ENCODE measurements around the gene ZCCHC3.

DNA sequence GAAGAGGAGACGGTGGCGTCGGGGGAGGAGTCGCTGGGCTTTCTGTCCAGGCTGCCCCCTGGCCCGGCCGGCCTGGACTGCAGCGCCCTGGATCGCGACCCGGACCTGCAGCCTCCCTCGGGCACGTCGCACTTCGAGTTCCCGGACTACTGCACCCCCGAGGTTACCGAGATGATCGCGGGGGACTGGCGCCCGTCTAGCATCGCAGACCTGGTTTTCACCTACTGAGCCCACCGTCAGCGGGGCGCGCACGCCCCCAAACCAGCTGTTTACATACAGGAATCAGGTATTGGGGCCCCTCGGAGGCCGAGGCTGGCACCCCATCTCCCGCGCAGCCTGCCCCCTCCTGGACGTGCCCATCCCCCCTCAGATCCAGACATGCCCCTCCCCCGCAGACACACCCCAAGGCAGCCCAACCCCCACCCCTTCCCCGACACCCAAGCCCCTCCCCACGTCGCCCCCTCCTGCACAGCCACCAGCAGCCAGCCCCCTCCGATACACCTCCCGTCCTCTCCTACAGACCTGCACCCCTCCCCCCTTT lies 29.3 kb downstream of the ZCCHC3 start:
- no peak for TF ChIP-seq POLR2A (IDR thresholded peaks at IDR 0.05)
- TF ChIP-seq POLR2AphosphoS5 (IDR thresholded peaks at IDR 0.05): no peak
- no peak for TF ChIP-seq EP300 (IDR thresholded peaks at IDR 0.05)

All from stomach (tissue), 4 donors.